Mucosa of rectum (tissue), 2 donors: Measurements from ENCODE around the gene IL16.

Experiments used
- H3K27ac ChIP-seq, 2 donors: one replicate each; pipeline ENCODE4 v1.7.0; 2013; ENCODE audit warnings: inconsistent platforms in 2 of 2, low read depth in 2 of 2, low read length in 2 of 2
- H3K27me3 ChIP-seq, 2 donors: one replicate each; pipeline ENCODE4 v1.7.0; 2013; ENCODE audit warnings: low read length in 2 of 2; ENCODE audit not compliant: control insufficient read depth in 2 of 2, insufficient read depth in 2 of 2
- H3K36me3 ChIP-seq, 2 donors: one replicate each; pipeline ENCODE4 v1.7.0; 2013; ENCODE audit warnings: low read length in 2 of 2; ENCODE audit not compliant: control insufficient read depth in 2 of 2, insufficient read depth in 2 of 2
- H3K4me1 ChIP-seq, 2 donors: one replicate each; pipeline ENCODE4 v1.7.0; 2013; ENCODE audit warnings: low read length in 2 of 2, mild to moderate bottlenecking in 1 of 2; ENCODE audit not compliant: control insufficient read depth in 2 of 2, insufficient read depth in 2 of 2
- H3K4me3 ChIP-seq, 2 donors: one replicate each; pipeline ENCODE4 v1.7.0; 2013; ENCODE audit warnings: low read length in 2 of 2
- H3K9ac ChIP-seq, 2 donors: one replicate each; pipeline ENCODE4 v1.7.0; 2013; ENCODE audit warnings: low read length in 2 of 2, low read depth in 1 of 2, mild to moderate bottlenecking in 1 of 2
- H3K9me3 ChIP-seq, 2 donors: one replicate each; pipeline ENCODE4 v1.7.0; 2013; ENCODE audit warnings: low read length in 2 of 2; ENCODE audit not compliant: control insufficient read depth in 2 of 2
- donor health status: healthy.
- donor health status: Normal muscosa, but diverticular disease.

IL16 gene

GRCh38 chr15:81297603-81298575 lies 101.2 kb downstream of the IL16 start:
- H3K4me3 ChIP-seq: peak overlapping the region; percentile 44 to 70
- H3K9me3 ChIP-seq: no peaks in the 10 kb centered on the region
- H3K36me3 ChIP-seq: peaks cover 3 to 8% of the 10 kb centered on the region in 2 donors
- peak overlapping the region; percentile 72 to 86 for H3K27ac ChIP-seq
- H3K4me1 ChIP-seq: peaks cover 12 to 26% of the 10 kb centered on the region in 2 donors
- no peaks in the 10 kb centered on the region for H3K27me3 ChIP-seq
- peak overlapping the region; percentile 5 to 63 for H3K9ac ChIP-seq

GRCh38 chr15:81298611-81299010 lies 101.9 kb downstream of the IL16 start:
- Histone ChIP-seq H3K4me1 (peaks cover 15 to 28% of the 10 kb centered on the region in 2 donors), H3K9ac (peak overlapping the region; percentile 1 to 63), H3K27me3 (no peaks in the 10 kb centered on the region), H3K4me3 (peak overlapping the region; percentile 11 to 70), H3K27ac (peak overlapping the region in 1 of 2 donors; percentile 86), H3K9me3 (no peaks in the 10 kb centered on the region), H3K36me3 (peaks cover 3 to 13% of the 10 kb centered on the region in 2 donors)

- Histone ChIP-seq H3K9ac (peak overlapping the region; percentile 28 to 60), H3K9me3 (no peaks in the 10 kb centered on the region), H3K27ac (peak overlapping the region in 1 of 2 donors; percentile 86), H3K4me1 (peaks cover 19 to 31% of the 10 kb centered on the region in 2 donors), H3K36me3 (peaks cover 3 to 18% of the 10 kb centered on the region in 2 donors), H3K27me3 (no peaks in the 10 kb centered on the region), H3K4me3 (peak overlapping the region; percentile 41 to 70)
These were observed 102.5 kb downstream of the IL16 start for GRCh38 chr15:81299156-81299555.

GRCh38 chr15:81299630-81300273 lies 103.1 kb downstream of the IL16 start:
- H3K27me3 ChIP-seq: no peaks in the 10 kb centered on the region
- H3K4me3 ChIP-seq: peak overlapping the region; percentile 41 to 70
- H3K36me3 ChIP-seq: peaks cover 3 to 18% of the 10 kb centered on the region in 2 donors
- H3K9me3 ChIP-seq: no peaks in the 10 kb centered on the region
- H3K9ac ChIP-seq: peak overlapping the region; percentile 28 to 60
- H3K27ac ChIP-seq: peak overlapping the region in 1 of 2 donors; percentile 86
- peaks cover 14 to 31% of the 10 kb centered on the region in 2 donors for H3K4me1 ChIP-seq

GRCh38 chr15:81301385-81301784 lies 104.7 kb downstream of the IL16 start:
- peaks cover 12 to 19% of the 10 kb centered on the region in 2 donors for H3K4me1 ChIP-seq
- H3K27me3 ChIP-seq: no peaks in the 10 kb centered on the region
- no peak overlapping the region for H3K9ac ChIP-seq
- H3K9me3 ChIP-seq: no peaks in the 10 kb centered on the region
- H3K4me3 ChIP-seq: peak overlapping the region in 1 of 2 donors; percentile 70
- peak overlapping the region in 1 of 2 donors; percentile 62 for H3K27ac ChIP-seq
- peaks cover 12 to 28% of the 10 kb centered on the region in 2 donors for H3K36me3 ChIP-seq

- Histone ChIP-seq H3K9ac (no peak overlapping the region), H3K27me3 (no peaks in the 10 kb centered on the region), H3K36me3 (peaks cover 16 to 28% of the 10 kb centered on the region in 2 donors), H3K4me1 (peaks cover 9 to 15% of the 10 kb centered on the region in 2 donors), H3K9me3 (no peaks in the 10 kb centered on the region), H3K27ac (peak overlapping the region; percentile 57 to 62), H3K4me3 (peak overlapping the region in 1 of 2 donors; percentile 70)
These were observed 105.2 kb downstream of the IL16 start for GRCh38 chr15:81301815-81302399.

GRCh38 chr15:81302701-81303109 lies 106.0 kb downstream of the IL16 start:
- Histone ChIP-seq H3K4me1 (peaks cover 9 to 15% of the 10 kb centered on the region in 2 donors), H3K36me3 (peaks cover 21 to 36% of the 10 kb centered on the region in 2 donors), H3K4me3 (peak overlapping the region in 1 of 2 donors; percentile 70)

GRCh38 chr15:81303244-81304225 lies 106.9 kb downstream of the IL16 start:
- no peaks in the 10 kb centered on the region for H3K27me3 ChIP-seq
- H3K4me1 ChIP-seq: peaks cover 9 to 15% of the 10 kb centered on the region in 2 donors
- peak overlapping the region; percentile 32 to 63 for H3K27ac ChIP-seq
- no peaks in the 10 kb centered on the region for H3K9me3 ChIP-seq
- no peak overlapping the region for H3K9ac ChIP-seq
- H3K36me3 ChIP-seq: peaks cover 28 to 42% of the 10 kb centered on the region in 2 donors
- peak overlapping the region in 1 of 2 donors; percentile 70 for H3K4me3 ChIP-seq

More at GRCh38 chr15:81302701-81303109, 106.0 kb downstream of the IL16 start:
- Histone ChIP-seq H3K27me3 (no peaks in the 10 kb centered on the region), H3K9ac (no peak overlapping the region), H3K27ac (peak overlapping the region; percentile 57 to 63), H3K9me3 (no peaks in the 10 kb centered on the region)

- Histone ChIP-seq H3K9ac (no peak overlapping the region), H3K4me1 (peaks cover 9 to 15% of the 10 kb centered on the region in 2 donors), H3K36me3 (peaks cover 28 to 46% of the 10 kb centered on the region in 2 donors), H3K4me3 (no peak overlapping the region), H3K9me3 (no peaks in the 10 kb centered on the region), H3K27me3 (no peaks in the 10 kb centered on the region), H3K27ac (peak overlapping the region in 1 of 2 donors; percentile 63)
These were observed 107.5 kb downstream of the IL16 start for GRCh38 chr15:81304226-81304625.
